NCI-H128 (cell line): ENCODE measurements around the gene MACROD2.
A peak's percentile ranks its signal among the peaks of the same experiment; 100 is the strongest.

Source experiments
- DNase-seq: peaks from one replicate; lab custom pipeline; 2025; ENCODE audit not compliant: unreplicated experiment; lab: John Stamatoyannopoulos, UW

The MACROD2 gene

GRCh38 chr20:14332866-14333265 is 337.6 kb downstream of the MACROD2 start:
- DNase-seq: no peak

GRCh38 chr20:14333721-14334120 is 338.4 kb downstream of the MACROD2 start:
- DNase-seq: no peak

DNA sequence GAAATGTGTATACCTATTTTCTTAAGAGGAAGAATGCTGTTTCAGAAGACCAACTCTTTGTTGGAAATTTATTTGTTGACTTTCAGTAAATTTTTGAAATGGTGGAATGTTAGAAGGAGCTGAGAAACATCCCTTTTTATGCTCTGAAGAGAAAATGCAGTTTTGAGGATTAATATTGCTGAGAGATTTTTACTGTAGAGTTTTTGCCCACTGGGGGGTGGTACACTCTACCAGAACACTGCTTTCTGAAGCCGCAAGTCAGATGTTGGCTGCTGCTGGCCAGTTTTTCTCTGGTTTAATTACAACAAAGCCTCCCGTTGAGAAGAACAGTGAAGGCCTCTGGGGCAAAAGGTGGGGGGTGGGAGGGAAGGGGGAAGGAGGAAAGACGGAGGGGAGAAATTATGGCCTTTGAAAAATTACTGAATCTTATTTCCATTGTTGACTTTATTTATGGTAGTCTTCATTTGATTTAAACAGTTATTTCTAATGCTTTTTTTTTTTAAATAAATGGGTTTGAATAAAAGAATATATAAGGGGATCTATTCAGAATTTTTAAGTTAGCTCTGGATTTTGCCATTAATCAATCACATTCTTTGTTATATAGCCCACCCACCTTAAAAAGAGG is 339.1 kb downstream of the MACROD2 start:
- no peak for DNase-seq

- DNase-seq: no peak
Observed at GRCh38 chr20:14335052-14335451, 339.7 kb downstream of the MACROD2 start.

- DNase-seq: no peak
Observed at GRCh38 chr20:14336686-14337085, 341.4 kb downstream of the MACROD2 start.

- DNase-seq: peak; percentile 43
Observed at GRCh38 chr20:14337400-14338171, 342.3 kb downstream of the MACROD2 start, which contains the start of gene FLRT3. Gene FLRT3, minus strand, starts transcription at chr20:14337612. Its CDS starts 10,106 bp downstream, at chr20:14327506.

- DNase-seq: no peak
Observed at GRCh38 chr20:14341801-14342200, 346.5 kb downstream of the MACROD2 start.

DNA sequence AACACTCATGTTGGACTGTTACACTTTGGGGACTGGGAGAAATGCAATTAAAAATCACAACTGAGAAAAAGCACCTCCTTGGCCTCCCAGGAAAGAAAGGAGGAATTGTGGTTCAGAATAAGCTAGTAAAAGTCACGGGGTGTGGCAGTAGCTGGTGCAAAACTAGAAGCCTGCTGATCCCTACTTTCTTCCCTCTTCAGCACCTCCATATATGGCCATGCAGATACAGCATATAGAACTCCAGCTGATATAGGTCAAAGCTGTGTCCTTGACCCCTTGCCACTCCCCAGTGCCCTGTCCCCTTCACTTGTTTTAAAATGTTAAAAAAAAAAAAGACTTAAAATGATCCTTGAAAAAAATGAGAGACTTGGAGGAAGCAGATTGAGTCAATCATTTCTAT is 347.6 kb downstream of the MACROD2 start:
- DNase-seq: no peak

- no peak for DNase-seq
Observed at GRCh38 chr20:14343491-14344065, 348.3 kb downstream of the MACROD2 start.

- no peak for DNase-seq
Observed at GRCh38 chr20:14344746-14345145, 349.4 kb downstream of the MACROD2 start.

GRCh38 chr20:14355791-14356190 is 360.5 kb downstream of the MACROD2 start:
- DNase-seq: no peak

DNA sequence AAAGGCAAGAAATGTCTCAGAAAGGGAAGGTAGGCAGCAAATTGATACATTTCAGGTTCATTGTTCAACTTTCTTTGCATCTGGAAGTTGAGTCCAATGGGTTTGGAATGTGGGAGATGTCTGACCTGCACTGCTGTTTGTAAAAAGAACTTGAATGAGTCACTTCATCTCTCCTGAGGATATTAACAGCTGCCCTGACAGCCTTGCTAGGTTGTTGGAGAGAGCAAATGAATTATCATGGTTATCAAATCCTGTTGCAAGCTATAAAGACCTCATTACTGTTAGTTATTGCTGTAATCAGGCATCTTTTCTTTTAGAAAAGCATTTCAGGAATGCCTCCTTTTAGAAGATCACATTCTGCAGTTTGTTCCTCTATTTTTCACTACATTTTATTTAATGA is 365.1 kb downstream of the MACROD2 start:
- no peak for DNase-seq

GRCh38 chr20:14361509-14362345 is 366.4 kb downstream of the MACROD2 start:
- no peak for DNase-seq

DNA sequence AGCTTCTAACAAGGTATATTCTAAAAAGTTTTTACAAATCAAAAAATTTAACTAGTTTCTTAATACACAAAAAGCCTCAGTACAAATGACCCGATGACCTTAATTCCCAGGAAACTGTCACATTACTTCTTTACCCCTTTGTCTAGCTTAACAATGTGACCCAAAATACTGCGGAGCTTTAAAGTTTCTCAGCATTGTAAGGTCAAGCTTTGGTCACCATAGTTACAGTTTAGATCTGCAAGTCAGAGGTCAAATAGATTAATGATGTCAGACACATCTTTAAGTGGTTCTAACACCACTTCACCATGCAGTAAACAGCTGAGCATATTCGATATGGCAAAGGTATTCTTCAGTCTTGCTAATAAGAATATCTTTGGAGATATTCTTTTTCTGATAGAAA is 378.9 kb downstream of the MACROD2 start:
- no peak for DNase-seq

GRCh38 chr20:14375416-14375985 is 380.2 kb downstream of the MACROD2 start:
- peak; percentile 33 for DNase-seq

DNA sequence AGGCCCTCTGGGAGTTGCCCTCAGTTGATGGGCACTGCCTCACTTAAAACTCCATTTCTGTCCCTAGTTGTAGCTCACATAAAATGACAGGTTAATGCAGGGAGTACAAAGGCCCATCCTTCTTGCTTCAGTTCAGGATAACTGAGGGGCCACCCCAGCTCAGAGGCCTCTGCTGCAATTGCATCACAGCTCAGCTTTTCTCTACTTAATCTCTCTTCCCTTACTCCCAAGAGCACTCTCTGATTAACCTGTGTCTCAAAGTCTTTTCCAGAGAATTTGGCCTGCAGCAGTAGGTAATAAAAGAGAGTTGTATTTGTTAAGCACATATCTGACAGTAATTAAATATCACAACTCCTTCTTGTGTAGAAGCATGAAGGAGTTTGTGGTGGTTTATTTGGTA is 383.0 kb downstream of the MACROD2 start:
- no peak for DNase-seq

- DNase-seq: no peak
Observed at GRCh38 chr20:14383335-14383734, 388.0 kb downstream of the MACROD2 start.

DNA sequence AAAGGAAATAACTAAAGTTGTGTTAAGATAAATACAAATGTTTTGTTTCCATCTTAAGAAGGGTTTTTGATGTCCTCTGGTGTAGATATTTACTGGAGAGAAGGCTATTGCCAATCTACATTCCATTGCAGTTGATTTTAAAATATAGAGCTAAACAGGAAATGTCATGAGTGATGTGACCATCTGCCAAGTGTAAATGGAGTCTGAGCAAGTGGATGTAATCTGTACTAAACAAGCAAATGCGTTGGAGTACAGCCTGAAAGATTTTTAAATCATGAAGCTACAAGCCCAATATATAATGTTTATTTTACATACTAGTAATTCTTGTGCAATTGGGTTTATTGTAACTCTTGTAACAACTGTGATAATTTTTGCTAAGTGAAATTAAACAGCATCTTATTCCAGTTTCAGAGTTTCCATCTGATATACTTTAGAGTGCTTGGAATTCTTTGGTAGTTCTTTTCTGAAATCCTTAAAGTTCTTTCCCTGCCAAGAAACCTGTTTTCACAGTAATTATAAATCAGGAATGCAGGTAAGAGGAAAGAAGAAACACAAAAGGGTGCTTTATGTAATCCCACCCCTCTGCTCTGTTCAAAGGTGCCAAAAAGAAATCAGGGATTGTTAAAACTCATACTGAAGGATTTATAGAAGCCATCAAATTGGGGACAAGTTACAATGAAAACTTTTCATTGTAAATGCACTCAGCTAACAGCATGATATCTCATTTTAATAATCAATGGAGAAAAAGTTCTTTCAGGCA is 389.3 kb downstream of the MACROD2 start:
- DNase-seq: no peak

DNA sequence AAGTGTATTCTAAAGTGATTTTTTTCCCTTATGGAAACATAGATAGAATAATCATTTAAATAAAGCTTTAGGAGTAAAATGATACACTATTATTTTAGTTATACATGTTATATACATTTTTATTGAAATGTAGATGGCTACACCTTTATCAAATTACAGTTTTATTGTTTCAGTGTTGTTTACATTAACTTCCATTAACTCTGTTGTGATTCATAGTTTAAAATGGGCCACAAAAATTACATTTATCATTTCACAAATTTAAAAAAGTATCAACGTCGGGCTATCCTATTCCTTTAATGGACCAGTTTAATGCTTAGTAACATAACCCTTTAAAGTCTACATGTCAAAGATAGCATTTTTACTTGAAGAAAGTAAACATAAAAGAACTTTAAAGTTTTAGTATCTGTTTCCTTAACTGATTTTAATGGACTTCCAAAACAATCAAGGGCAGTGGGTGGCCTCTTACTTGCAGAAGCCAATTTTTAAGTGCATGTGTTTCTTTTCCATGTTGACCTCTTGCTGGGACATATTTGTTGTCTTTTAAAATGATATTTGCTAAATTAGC is 389.9 kb downstream of the MACROD2 start:
- DNase-seq: no peak

GRCh38 chr20:14386726-14387125 is 391.4 kb downstream of the MACROD2 start:
- no peak for DNase-seq
